COLO829 (cell line): ENCODE results near the gene HHLA2.

ENCODE experiments used
- DNase-seq: peaks from one replicate; pipeline ENCODE4 v3.0.0; 2012; ENCODE audit warnings: low spot score

The HHLA2 gene

DNA sequence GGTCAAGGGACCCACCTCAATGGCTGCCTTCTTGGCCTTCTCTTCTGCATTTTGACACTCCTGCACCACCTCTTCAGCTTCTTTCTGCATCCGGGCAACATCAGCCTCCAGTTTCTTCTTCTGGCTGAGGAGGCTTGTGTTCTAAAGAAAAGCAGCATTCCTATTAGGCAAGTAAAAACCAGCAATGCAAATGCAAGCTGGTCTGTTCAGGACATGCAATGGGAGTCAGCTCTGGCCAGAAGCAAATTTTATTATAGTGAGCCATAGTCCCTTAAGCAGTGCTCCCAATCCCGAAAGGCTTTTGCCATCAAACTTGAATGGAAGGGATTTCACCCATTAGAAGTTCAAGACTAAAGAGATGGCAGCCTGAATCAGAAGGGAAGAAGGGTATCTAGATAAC is 97.7 kb downstream of the HHLA2 start:
- DNase-seq, result no peak

- no peak for DNase-seq
These were observed 98.2 kb downstream of the HHLA2 start for GRCh38 chr3:108394563-108394962.

GRCh38 chr3:108396336-108396735 is 100.0 kb downstream of the HHLA2 start:
- DNase-seq, result no peak

DNA sequence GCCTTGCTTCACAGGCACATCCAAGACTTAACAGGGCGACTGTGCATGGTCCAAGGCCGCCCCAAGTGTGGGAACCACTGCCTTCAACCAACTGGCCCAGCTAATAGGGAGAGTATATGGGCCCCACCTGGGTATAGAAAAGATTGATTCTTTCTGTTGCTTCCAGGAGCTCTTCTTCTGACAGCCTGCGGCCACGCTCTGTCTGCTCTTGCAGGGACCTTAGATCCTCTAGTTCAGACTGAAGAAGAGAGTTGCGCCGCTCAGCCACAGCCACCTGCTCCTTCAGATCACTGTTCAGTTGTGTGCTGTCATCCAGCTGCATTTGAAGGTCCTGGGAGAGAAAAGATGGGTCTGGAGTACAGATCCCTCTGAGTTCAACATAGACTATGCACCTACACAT is 102.2 kb downstream of the HHLA2 start:
- DNase-seq, result no peak

DNA sequence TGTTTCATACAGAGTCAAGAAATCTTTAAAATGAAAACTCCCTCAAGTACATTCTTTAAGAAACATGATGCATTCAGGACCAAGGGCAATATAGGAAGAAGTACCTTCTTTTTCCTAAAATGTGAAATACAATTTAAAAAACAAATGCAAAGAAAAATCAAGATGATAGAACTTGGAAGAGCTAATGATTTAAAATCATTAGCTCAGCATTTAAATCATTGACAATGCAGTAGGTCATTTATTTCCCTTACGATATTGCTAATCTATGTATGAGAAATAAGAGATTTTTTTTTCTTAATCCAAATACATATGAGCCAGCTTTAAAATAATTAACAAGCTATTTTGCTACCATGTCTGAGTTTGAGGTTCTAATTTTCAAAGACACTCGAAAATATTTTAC is 105.5 kb downstream of the HHLA2 start:
- no peak for DNase-seq

DNA sequence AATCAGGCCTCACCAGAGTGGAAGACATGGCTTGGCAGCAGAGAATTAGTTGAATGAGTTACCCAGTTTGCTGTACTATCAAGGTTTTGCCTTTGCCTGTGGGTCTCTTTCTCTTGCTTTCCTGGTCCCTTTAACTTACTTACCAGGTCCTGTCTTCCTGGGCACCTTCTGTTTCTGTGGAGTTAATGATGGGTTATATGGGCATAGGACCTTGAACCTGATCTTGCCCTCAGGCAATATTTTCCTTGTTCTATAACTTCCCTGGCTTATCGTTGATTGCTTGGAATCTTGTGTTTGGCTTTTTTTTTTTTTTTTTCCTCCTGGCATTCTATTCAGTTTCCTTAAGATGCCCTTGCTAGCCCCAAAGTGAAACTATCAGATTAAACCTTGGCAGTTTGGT is 106.8 kb downstream of the HHLA2 start:
- DNase-seq, result no peak

DNA sequence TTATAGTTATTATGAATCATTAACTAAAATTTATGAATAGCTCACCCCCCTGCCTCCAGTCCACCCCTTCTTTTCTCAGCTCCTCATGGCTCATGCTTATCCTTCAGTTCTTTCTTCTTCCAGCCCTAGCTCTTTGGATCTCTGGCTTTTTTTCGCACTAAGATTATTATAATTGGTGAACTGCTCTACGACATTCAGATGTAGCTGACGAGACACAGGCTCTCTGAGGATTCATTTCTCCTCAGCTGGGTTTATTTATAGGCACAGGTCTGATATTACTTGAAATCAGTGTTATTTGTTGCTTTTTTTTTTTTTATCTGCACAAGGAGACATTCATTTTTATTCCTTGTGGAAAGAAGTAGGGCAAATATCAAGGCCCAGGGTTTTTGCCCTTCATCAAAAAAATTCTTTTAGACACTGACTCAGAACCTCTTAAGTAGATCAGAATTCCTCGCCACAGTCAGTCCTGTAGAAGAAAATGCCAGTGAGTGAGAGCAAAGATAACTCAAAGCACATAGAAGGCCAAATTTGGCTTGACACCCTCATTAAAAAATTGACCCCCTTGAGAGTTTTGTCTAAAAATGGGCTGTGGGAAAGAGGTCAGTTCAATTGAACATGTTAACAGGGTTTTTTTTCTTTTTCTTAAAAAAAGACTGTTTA is 107.5 kb downstream of the HHLA2 start:
- DNase-seq, result no peak

DNA sequence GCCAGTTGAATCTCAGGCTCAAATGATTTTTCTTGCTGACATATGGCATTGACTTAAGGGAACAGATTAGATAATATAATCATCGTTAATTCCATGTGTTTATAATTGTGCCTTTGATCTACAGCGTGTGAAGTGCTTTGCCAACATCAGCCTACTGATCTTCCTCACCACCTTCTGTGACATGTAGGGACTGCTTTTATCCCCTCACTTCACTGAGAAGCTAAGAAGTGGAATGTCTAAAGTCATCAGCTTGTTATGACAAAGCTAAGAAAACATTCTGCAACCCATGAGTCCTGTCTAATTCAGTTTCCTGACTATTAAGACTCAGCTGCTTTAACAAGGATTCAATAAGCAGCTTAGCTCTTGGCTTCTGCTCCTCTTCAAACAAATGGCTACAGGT is 108.0 kb downstream of the HHLA2 start:
- DNase-seq, result no peak

- no peak for DNase-seq
These were observed 109.8 kb downstream of the HHLA2 start for GRCh38 chr3:108406063-108406660.

DNA sequence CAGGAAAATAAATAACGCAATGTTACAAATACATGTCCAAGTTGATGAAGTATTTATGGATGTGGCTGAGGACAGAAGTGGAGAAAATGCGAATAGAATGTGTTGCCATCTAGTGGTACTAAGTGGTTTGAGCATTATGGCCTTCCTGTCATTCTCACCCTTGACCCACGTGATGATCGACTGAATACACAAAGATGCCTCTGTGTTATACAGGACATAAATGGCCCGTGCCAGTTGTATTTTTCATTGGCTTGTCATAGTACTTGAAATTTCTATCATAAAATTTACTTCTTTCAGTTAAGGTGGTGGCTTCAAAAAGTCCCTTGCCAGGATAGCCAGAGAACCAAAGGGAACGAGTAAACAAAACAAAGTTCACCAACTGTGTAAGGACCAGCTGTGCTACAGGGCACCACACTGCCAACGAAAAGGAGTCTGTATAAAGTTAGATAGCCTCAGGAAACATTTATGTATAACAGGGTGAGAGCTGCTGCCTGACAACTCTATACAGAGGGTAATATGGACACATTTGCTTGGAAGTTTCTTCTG is 110.4 kb downstream of the HHLA2 start:
- DNase-seq, result peak; percentile 82

DNA sequence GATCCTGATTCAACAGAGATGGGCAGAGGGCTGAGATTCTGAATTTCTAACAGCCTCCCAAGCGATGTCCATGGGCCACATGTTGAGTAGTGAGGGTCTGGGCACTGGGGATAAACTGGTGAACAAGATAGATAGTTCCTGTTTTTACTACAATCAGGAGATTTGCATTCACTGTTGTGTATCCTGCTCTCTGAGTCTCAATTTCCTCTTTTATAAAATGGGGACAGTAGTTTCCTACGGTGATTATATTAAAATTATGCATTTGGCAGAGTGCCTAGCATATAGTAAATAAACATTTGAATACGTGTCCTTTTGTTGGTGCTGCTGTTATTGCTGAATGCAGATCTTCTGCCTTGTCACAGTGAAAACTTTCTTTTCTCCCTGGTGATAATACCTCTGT is 111.5 kb downstream of the HHLA2 start:
- no peak for DNase-seq

DNA sequence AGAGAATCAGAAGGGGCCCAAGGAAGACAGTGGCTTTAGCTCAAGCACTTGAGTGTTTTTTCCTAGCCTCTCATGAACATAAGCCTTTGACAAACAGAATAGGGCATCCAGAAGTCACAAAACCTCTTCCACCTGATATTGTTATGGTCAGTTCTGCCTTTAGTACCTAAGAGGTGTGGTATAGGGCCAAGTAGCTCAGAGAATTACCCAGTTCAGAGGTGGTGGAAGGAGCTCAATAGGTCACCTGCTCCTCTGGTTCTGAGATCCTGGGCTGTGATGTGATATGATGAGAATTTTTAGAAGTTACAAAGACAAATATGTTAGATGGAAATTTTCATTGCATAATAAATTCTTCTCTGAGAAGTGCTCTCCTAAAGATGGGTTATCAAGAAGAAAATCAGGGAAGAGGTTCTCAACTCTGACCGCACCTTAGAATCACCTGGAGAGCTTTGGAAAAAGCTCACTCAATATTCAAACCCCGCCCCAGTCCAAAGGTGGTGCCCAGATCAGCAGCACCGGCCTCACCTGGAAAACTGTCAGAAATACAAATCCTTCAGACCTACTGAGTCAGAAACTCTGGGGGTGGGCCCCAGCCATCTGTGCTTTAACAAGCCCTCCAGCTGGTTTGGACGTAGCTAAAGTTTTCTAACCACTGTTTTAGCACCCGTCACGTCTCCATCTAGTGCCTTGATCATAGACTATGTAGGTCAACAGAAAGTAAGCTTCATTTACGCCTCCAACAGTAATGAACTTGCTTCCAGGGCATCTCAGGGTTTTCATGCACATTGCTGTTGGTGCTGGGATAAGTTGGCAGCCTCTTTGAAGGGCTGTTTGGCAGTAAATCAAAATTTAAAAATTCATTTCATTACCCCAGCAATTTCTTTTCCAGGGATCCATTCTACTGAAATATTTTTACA is 112.8 kb downstream of the HHLA2 start:
- no peak for DNase-seq

GRCh38 chr3:108409800-108410178 is 113.4 kb downstream of the HHLA2 start:
- no peak for DNase-seq

- no peak for DNase-seq
These were observed 114.2 kb downstream of the HHLA2 start for GRCh38 chr3:108410531-108410984.

DNA sequence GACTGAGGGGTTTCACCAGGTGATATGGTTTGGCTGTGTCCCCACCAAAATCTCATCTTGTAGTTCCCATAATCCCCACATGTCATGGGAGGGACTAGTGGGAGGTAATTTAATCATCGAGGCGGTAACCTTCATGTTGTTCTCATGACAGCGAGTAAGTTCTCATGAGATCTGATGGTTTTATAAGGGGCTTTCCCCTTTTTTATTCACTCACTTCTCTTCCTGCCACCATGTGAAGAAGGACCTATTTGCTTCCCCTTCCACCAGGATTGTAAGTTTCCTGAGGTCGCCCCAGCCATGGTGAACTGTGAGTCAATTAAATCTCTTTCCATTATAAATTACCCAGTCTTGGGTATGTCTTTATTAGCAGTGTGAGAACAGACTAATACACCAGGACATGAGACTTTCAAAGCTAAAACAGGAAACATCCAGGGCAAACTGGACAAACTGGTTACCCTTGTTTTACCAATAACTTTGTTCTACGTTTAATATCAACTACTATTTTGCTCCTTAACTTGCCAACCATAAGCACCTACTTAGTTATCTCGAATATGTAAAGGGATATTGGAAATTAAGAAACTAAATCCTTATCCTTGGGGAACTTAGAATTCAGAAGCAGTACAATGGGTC is 115.9 kb downstream of the HHLA2 start:
- no peak for DNase-seq

DNA sequence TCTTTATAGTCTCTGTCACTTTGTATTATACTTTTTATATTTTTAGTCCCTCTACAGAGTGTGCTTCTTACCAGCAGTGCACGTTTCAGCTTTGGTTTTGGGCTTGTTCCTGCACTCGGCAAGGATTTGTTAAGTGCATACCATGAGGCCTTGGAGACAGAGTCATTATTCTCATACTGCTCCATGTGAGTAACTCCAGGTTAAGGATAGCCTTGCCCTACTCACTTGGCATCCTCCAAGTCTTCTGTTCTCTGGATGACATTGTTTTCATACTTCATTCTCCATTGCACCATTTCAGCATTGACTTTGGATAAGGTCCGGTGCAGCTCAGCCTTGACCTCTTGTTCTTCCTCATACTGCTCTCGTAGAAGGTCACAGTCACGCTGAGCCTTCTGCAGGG is 117.7 kb downstream of the HHLA2 start:
- DNase-seq, result no peak

GRCh38 chr3:108415661-108416060 is 119.3 kb downstream of the HHLA2 start:
- DNase-seq, result no peak

DNA sequence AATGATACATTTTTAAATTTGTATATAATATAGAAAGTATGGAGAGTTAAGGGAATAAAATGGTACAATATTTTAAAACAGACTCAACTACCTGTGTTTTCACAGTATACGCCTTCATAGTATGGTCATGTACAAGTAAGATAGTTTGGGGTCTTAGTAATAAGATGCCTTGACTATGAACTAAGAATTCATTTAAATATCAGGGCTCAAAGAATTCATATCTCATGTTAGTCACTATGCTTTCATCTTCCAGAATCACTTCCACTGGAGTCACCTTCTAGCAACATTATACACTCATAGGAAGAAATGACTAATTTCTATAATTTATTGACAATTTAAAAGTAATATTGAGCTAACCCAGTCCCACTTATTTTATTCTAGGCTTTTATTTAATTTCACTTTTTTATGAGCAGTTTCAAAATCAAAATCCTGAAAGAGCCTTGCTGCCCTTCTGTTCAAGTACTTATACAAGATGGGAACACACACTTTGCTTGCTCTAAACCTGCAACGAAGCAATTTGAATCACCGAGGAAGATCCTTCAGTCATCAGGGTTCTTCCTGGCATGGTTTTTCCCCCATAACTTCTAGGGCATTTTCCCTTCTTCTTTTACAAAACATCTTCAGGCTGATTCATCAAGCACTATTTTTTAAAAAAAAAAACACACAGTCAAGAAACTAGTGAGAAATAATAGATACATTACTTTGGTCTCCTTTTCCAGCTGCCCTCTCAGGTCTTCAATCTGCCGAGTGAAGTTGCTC is 119.9 kb downstream of the HHLA2 start:
- no peak for DNase-seq

DNA sequence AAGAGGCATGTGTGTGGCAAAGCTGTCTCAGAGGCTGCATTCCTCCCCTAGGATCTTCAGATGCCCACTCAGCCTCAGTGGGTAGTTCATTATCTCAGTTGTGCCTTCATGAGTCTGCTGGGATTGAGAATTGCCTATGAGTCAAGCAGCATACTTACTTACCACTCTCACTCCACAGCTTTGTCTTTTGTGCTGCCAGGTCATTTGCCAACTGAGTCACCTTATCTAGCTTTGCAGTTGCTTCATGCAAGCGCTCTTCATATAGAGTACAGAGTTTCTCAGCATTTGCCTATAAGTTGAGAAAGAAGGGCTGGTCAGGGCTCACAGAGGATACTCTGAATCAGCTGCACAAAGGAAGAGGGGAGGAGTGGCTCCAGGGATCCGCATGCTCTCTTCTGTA is 124.6 kb downstream of the HHLA2 start:
- no peak for DNase-seq
